Fibroblast of villous mesenchyme (primary cell): ENCODE measurements around the gene SYNPR. TPM values are rescaled to one million over a fixed set of nuclear protein-coding genes. Genes with fewer than 3 reads are reported as not detected.
A peak's percentile ranks its signal among the peaks of the same experiment; 100 is the strongest.

ENCODE experiments used
- DNase-seq: peaks from one replicate; pipeline ENCODE4 v3.0.0-alpha.2; 2010; ENCODE audit warnings: low read depth
- H3K4me3 ChIP-seq: 2 replicates; pipeline ENCODE4 v1.5.1; 2011; ENCODE audit warnings: low read depth, mild to moderate bottlenecking, low read length
- CTCF ChIP-seq: IDR thresholded peaks from 2 replicates; pipeline ENCODE4 v1.5.1; 2012; ENCODE audit warnings: low read depth, mild to moderate bottlenecking, low read length; ENCODE audit not compliant: insufficient read depth
- total RNA-seq: library from RNA; depleted of rRNA; stranded (reverse); fragments of >200 nt; gene quantifications from 2 replicates; pipeline ENCODE4 v1.2.3, GENCODE V29; 2012

Gene SYNPR
- total RNA-seq, 1 donor, result not detected

GRCh38 chr3:63652066-63652725 is 374.1 kb downstream of the SYNPR start, which contains the start of gene SNTN:
TSS of gene SNTN (plus strand) at chr3:63652675. CDS start at chr3:63652688, 13 bp downstream.
- no peak for TF ChIP-seq CTCF
- H3K4me3 ChIP-seq, result no peak within 1 kb of the TSS
- DNase-seq, result no peak

GRCh38 chr3:63654211-63654610 is 376.1 kb downstream of the SYNPR start:
- TF ChIP-seq CTCF, result no peak
- no peak overlapping the region for H3K4me3 ChIP-seq
- DNase-seq, result no peak

- no peak for TF ChIP-seq CTCF
- no peak for DNase-seq
Observed at GRCh38 chr3:63654931-63655330, 376.8 kb downstream of the SYNPR start.

GRCh38 chr3:63655519-63655918 is 377.4 kb downstream of the SYNPR start:
- TF ChIP-seq CTCF, result no peak
- no peak overlapping the region for H3K4me3 ChIP-seq
- DNase-seq, result peak; percentile 40

More at GRCh38 chr3:63654931-63655330, 376.8 kb downstream of the SYNPR start:
- no peak overlapping the region for H3K4me3 ChIP-seq

- peak; percentile 37 for DNase-seq
- no peak for TF ChIP-seq CTCF
- no peak overlapping the region for H3K4me3 ChIP-seq
Observed at GRCh38 chr3:63656786-63657185, 378.7 kb downstream of the SYNPR start.

GRCh38 chr3:63661242-63661641 is 383.1 kb downstream of the SYNPR start:
- no peak for DNase-seq
- no peak overlapping the region for H3K4me3 ChIP-seq
- TF ChIP-seq CTCF, result peak; percentile 34

- no peak for TF ChIP-seq CTCF
- H3K4me3 ChIP-seq, result no peak overlapping the region
- no peak for DNase-seq
Observed at GRCh38 chr3:63662011-63662410, 383.9 kb downstream of the SYNPR start.
